ENCODE data around the gene TEX48. TPM values are rescaled to one million over a fixed set of nuclear protein-coding genes. Genes with fewer than 3 reads are reported as not detected.

Gene TEX48
- not detected for polyA plus RNA-seq (ENCODE audit: insufficient read length)
- long read RNA-seq, donor 1, result 0 reads
- long read RNA-seq, donor 2, result 0 reads
- long read RNA-seq, donor 3, result 0 reads
- long read RNA-seq, donor 4, result 0 reads
- long read RNA-seq, donor 5, result 0 reads
- long read RNA-seq, donor 6, result 0 reads
- long read RNA-seq, donor 7, result 0 reads
- long read RNA-seq, donor 8, result 0 reads

- DNase-seq, result peak; percentile 38
Measured at GRCh38 chr9:114681594-114682332, at the start of gene TEX48. Gene TEX48 (minus strand): TSS chr9:114682192. CDS start chr9:114671723, 10,469 bp downstream.

DNA sequence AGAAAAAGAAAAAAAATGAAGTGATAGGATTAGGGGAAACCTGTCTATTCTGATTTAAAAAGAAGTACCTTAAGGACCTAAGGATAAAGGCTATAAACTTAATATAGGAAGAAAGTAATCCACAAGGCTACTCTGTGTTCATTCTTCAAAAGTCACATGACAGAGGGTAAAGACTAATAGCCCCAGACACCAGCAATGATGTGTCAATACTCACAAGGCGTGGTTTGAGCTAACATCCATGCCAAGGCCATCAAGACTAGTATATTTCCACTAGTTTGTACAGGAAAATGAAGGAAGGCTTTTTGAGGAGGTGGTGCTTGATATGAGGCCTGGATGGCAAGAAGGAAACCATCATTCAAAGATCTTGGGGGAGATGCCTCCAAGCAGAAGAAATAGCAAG is 49.7 kb upstream of the TEX48 start:
- DNase-seq, result no peak

- DNase-seq, result no peak
Measured at GRCh38 chr9:114729706-114730105, 47.7 kb upstream of the TEX48 start.

- DNase-seq, result no peak
Measured at GRCh38 chr9:114725930-114726329, 43.9 kb upstream of the TEX48 start.

DNA sequence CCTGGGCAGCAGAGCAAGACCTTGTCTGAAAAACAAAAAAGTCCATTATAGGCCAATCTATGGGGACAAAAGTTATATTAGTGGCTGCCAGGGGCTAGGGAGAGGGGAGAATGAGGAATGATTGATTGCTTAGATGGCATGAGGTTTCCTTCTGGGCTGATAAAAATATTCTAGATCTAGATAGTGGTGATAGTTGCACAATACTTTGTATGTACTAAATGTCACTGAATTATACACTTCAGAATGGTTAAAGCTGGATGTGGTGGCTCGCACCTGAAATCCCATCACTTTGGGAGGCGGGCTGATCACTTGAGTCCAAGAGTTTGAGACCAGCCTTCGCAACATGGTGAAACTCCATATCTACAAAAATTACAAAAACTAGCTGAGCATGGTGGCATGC is 42.8 kb upstream of the TEX48 start:
- DNase-seq, result no peak

DNA sequence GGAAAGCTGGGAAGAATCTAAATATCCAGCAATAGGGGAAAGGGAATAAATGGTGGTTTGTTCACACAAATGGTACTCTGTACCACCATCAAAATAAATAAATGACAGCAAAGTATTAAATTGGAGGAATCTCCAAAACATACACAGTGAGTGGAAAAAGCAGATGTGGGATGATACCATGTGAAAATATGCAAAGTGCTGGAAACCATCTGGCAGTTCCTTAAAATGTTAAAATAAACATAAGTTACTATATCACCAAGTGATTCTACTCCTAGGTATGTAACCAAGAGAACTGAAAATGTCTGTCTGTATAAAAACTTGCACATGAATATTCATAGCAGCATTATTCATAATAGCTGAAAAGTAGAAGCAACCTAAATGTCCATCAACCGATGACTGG is 41.9 kb upstream of the TEX48 start:
- DNase-seq, result no peak

DNA sequence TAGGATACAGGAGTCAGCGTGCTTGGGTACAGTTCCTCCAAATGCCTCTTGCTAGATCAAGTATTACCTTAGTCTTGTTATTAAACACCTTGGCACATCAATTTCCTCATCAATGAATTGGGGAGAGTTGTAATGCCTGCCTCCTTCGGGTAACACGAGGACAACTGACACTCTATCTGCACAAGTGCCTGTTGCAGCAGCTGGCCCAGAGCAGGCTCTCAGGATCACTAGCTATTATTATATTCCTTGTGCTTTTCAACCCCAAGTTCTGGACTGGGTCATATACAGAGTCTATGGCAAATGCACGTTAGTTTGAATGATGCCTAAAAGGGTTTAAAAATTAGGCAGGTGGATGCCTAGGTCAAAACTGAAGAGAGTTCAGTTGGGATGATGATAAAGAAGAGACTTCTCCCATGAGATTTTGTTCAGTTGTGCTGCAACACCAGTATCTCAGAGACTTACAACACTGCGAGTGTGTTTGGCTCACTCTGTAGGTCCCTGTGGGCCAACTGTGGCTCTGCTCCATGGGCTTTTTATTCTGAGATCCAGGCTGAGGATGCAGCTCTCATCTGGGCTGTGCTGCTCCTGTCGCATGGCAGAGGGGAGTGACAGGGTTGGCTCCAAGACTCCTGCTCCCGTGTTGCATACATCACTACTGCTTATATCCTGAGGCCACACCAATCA is 41.1 kb upstream of the TEX48 start:
- DNase-seq, result no peak

GRCh38 chr9:114722081-114722621 is 40.2 kb upstream of the TEX48 start:
- no peak for DNase-seq

DNA sequence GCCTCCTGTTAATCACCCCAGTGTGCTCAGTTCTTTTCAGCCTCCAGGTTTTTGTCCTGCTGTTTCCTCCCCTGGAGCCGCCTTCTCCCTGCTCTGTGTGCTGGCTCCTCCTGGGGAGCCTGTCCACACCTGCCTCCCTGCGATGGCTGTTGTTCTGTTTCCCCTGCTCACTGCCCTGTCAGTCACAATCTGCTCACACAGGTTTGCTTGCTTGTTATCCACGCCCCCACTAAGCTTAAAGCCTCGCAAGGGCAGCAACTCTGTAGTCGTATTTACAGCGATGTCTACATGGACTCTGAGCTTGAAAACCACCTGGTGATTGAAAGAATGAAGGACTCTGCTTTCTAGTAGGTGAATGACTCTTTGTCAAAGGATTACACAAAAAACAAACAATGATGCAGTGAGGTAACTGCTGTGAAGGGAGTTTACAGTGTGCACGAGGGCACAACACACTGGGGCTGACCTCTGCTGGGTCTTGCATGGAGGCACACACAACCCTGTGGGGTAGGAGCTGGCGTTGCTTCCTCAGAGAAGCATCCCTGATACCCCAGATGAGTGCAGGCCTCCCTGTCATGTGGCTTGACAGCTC is 39.6 kb upstream of the TEX48 start:
- no peak for DNase-seq

DNA sequence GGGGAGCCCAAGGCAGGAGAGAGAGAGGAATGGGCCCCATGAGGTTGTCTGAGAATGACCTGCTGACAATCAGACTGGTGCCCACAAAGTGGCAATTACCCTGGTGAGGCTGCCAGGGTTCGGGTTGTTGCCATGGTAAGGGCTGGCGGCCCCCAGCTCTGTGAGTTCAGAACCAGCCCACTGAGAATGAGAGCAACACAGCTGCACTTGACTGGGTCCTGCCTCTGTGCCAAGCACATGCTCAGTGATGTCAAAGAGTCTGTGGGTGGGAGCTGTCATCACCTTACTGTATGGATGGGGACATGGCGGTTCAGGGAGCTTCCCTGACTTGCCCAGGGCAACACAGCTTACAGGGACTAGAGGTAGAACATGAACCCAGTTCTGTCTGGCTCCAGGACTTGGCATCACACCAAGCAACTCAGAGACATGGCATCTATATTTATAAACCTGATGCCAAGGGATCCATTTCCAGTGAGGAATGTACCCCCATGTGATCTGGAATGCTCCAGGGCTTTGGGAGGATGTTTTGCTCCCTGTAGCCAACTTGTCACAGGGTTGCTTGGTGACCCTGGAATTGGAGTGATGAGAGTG is 38.2 kb upstream of the TEX48 start:
- DNase-seq, result no peak

DNA sequence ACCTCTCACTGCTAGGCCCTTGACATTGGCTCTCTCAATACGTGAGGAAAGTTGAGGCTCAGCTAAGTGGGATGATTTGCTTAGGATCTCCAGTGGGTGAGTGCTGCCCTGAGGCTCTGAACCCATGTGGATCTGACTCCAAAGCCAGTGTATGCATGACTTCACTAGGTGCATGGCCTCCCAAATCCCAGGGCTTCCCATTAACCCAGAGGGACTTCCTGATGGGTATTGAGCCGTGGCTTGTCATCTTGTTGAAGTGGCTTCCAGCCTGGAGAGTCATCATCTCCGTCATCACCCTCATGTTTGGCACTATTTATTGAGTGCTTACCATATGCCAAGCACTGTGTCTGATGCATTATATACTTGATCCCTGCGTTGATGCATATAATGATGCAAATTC is 37.3 kb upstream of the TEX48 start:
- DNase-seq, result no peak

DNA sequence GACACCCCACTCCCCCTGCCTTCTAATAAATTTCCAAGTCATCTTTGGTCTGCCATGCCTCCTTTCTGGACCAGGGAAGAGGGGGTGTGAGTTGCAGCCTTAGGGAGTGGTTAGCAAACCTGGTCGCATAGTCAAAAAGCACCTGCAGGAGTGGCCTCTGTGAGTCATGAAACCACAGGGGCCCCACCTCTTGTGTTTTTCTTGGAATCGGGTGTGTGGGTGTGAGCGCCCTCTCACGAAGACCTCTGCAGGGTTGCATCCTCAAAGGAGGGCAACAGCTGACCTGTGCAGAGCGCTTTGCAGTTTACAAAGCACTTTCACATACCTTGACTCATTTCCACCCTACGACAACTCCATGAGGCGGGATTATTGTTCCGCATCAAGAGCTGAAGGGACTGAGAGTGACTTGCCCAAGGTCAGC is 36.8 kb upstream of the TEX48 start:
- DNase-seq, result no peak

DNA sequence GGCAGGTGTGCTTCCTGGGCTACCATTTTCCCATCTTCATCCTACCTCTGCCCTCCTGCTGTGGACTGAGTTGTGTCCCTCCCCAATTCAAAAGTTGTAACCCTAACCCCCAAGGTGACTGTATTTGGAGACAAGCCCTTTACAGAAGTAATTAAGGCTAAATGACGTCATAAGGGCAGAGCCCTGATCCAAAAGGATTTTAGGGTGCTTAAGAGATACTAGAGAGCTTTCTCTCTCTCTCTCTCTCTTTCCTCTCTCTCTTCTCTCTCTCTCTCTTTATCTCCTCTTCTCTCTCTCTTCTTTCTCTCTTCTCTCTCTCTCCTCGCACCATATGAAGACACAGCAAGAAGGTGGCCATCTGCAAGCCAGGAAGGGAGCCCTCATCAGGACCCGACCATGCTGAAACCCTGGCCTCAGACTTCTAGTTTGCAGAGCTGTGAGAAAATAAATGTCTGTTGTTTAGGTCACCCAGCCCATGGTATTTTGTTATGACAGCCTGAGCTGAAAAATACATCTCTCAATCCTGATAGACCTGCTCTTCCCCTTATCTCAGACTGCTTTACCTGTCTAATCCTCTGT is 36.0 kb upstream of the TEX48 start:
- DNase-seq, result no peak

- no peak for DNase-seq
Measured at GRCh38 chr9:114709636-114710035, 27.6 kb upstream of the TEX48 start.

- no peak for DNase-seq
Measured at GRCh38 chr9:114706711-114707110, 24.7 kb upstream of the TEX48 start.

DNA sequence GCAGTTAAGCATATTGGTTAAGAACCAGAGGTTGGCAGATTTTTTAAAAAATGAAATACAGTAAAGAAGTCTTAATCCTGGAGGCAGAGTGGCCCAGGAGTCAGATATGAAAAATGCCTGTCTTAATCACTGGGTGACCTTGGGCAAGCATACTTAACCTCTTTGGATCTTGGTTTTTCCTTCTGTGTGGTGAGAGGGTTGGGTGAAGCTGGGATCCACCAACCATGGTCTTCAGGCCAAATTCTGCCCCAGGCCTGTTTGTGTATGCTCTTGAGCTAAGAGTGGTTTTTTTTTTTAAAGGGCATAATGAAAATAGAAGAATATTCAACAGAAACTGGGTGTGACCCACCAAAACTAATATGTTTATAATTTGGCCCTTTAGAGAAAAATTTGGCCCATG is 20.0 kb upstream of the TEX48 start:
- no peak for DNase-seq

DNA sequence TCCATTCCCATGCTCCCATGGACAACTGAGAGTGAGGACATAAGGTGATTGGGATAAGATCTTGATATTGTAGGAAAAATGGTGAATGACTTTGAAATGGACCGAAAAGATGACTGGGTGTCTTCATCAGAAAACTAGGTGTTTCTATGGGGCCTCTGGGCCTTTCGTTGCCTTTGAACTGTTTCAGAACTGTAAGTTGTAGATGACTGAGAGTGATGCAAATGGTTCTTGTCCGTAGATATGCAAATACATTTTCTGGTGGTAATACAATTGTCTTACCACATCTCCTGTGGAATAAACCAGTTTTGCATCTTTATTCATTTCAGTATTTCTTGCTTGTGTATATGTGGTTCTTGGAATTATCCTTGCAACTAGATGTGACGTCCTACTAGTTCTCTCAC is 16.0 kb upstream of the TEX48 start:
- no peak for DNase-seq

DNA sequence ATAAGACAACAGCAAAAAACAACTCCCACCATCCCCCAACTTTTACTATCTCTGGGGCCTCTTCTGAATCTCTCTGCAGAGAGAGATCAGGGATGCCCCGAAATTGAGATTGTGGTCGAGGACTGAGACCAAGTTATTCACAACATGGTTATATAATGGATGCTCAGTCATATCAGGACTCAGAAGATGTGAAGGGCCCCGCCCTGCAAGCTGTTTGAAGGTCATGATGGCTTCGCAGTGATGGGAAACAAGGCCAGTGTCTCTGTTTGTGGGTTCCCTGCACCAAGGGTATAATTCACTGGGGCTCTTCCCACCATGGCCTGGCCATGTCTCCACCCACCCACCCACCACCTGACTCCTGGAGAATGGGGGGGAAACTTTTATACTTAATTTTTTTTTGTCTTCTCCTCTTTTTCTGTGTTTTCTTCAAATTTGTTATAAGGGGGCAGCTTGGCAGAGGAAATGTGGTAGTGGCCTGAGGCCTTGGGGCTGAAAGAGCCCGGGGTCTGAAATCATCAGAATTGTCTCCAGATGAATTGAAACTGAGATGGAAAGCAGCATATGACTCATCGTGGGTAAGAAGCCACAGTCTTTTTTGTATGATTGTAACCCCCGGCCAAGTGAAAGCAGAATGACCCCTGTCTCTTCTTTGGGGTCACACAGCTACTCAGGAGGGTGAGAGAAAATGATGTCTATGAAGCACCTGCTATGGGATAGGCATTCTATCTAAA is 15.0 kb upstream of the TEX48 start:
- no peak for DNase-seq

DNA sequence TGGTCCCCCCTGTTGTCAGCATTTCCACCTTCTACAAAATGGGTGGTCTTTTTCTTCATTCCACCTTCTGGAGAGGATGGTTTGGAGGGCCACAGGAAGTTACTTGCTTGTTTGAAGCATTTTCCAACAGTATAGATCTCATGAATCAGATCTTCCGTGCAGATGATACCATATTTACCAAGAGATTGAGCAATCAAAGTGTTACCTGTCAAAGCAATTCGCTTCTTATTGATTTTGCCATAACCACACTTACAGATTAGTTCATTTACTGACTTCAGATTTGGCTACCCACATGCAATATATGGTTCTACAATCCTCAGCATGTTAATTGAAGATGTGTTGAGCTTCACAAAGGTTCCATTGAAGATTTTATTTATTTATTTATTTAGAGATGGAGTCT is 14.0 kb upstream of the TEX48 start:
- DNase-seq, result no peak

GRCh38 chr9:114694719-114695269 is 12.8 kb upstream of the TEX48 start:
- no peak for DNase-seq

DNA sequence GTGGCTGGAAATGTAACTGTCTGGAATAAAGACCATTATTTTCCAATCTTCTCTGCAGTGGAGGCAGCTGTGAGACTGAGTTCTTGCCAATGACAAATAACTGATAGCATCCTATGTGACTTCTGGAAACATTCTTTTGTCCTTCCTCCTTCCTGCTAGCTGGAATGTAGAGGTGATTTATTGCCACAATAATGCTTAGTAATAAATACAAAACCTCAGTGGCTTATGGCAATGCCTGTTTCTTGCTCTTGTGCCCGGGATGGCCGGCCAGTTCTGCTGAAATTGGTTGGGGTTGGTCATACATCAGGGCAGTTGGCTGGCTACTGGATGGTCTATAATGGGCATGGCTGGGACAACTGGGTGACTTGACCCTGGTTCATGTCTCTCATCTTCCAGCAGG is 12.2 kb upstream of the TEX48 start:
- no peak for DNase-seq
